Neuronal stem cell (in vitro differentiated cells): Measurements from ENCODE around the gene NECTIN2.
"Not testable (repeated sequence)": the region's sequence is repeated elsewhere in the genome, so short reads cannot be mapped to it uniquely, and the experiment has no call there.

ENCODE experiments used
- DNase-seq: peaks from one replicate; pipeline ENCODE4 v3.0.0-alpha.2; 2013; ENCODE audit warnings: low spot score
- H2AFZ ChIP-seq: one replicate; pipeline ENCODE4 v1.6.1; 2013; ENCODE audit warnings: mild to moderate bottlenecking, low read length, inconsistent platforms
- H2AK5ac ChIP-seq: 2 replicates; pipeline ENCODE4 v1.6.1; 2013; ENCODE audit warnings: low read depth, mild to moderate bottlenecking, inconsistent platforms, low read length, moderate library complexity, mixed read lengths
- H2BK120ac ChIP-seq: 2 replicates; pipeline ENCODE4 v1.6.1; 2013; ENCODE audit warnings: low read depth, mild to moderate bottlenecking, inconsistent platforms, low read length, moderate library complexity, mixed read lengths
- H2BK12ac ChIP-seq: one replicate; pipeline ENCODE4 v1.6.1; 2013; ENCODE audit warnings: low read length, inconsistent platforms
- H2BK15ac ChIP-seq: 2 replicates; pipeline ENCODE4 v1.6.1; 2013; ENCODE audit warnings: mild to moderate bottlenecking, low read length, inconsistent platforms, mixed read lengths
- H2BK5ac ChIP-seq: one replicate; pipeline ENCODE4 v1.6.1; 2013; ENCODE audit warnings: inconsistent platforms, mild to moderate bottlenecking, low read length, moderate library complexity
- H3K14ac ChIP-seq: one replicate; pipeline ENCODE4 v1.6.1; 2013; ENCODE audit warnings: low read length, inconsistent platforms
- H3K18ac ChIP-seq: 2 replicates; pipeline ENCODE4 v1.6.1; 2013; ENCODE audit warnings: low read length, inconsistent platforms
- H3K23ac ChIP-seq: 2 replicates; pipeline ENCODE4 v1.6.1; 2013; ENCODE audit warnings: low read depth, mild to moderate bottlenecking, mixed read lengths, low read length, inconsistent platforms; ENCODE audit not compliant: poor library complexity
- H3K27ac ChIP-seq: replicated peaks from 3 replicates; pipeline ENCODE4 v1.5.1; 2013; ENCODE audit warnings: low read length, inconsistent platforms
- H3K27me3 ChIP-seq, 3 experiments: 2 replicates each; pipeline ENCODE4 v1.6.1; 2013; ENCODE audit warnings: low read length in 3 of 3, mild to moderate bottlenecking in 2 of 3, inconsistent platforms in 1 of 3, low read depth in 1 of 3, mixed read lengths in 1 of 3, moderate library complexity in 1 of 3; ENCODE audit not compliant: control insufficient read depth in 3 of 3, insufficient read depth in 3 of 3
- H3K36me3 ChIP-seq, 2 donors: replicated peaks in 1 of 2; 2 replicates each; pipeline ENCODE4 v1.6.1; 2013; ENCODE audit warnings: low read length in 2 of 2; ENCODE audit not compliant: control insufficient read depth in 2 of 2, insufficient read depth in 2 of 2
- H3K4ac ChIP-seq: 2 replicates; pipeline ENCODE4 v1.6.1; 2013; ENCODE audit warnings: inconsistent platforms, mild to moderate bottlenecking, low read length, moderate library complexity
- H3K4me1 ChIP-seq, 2 donors: 1 replicate in 1 of 2; 2 replicates in 1 of 2; pipeline ENCODE4 v1.6.1; 2013; ENCODE audit warnings: low read length in 2 of 2, low read depth in 1 of 2; ENCODE audit not compliant: control insufficient read depth in 2 of 2, insufficient read depth in 1 of 2
- H3K4me2 ChIP-seq: one replicate; pipeline ENCODE4 v1.6.1; 2013; ENCODE audit warnings: mild to moderate bottlenecking, low read length, inconsistent platforms; ENCODE audit not compliant: insufficient read depth, poor library complexity, severe bottlenecking
- H3K4me3 ChIP-seq, 2 donors: 2 replicates each; pipeline ENCODE4 v1.5.1; 2013; ENCODE audit warnings: low read length in 2 of 2, mild to moderate bottlenecking in 2 of 2, inconsistent platforms in 1 of 2, moderate library complexity in 1 of 2
- H3K79me1 ChIP-seq: one replicate; pipeline ENCODE4 v1.6.1; 2013; ENCODE audit warnings: low read depth, mild to moderate bottlenecking, inconsistent platforms, low read length, moderate library complexity
- H3K9ac ChIP-seq: one replicate; pipeline ENCODE4 v1.6.1; 2013; ENCODE audit warnings: mild to moderate bottlenecking, low read depth, low read length, inconsistent platforms; ENCODE audit not compliant: poor library complexity
- H3K9me3 ChIP-seq, 2 donors: replicated peaks in 1 of 2; 2 replicates each; pipeline versions ENCODE3 to v1.6.1; 2013; ENCODE audit warnings: low read length in 2 of 2, mild to moderate bottlenecking in 2 of 2, inconsistent platforms in 1 of 2, low read depth in 1 of 2, mixed read lengths in 1 of 2, moderate library complexity in 1 of 2; ENCODE audit not compliant: control insufficient read depth in 2 of 2, insufficient read depth in 1 of 2
- H4K8ac ChIP-seq: one replicate; pipeline ENCODE4 v1.6.1; 2013; ENCODE audit warnings: low read depth, mild to moderate bottlenecking, inconsistent platforms, low read length, moderate library complexity
- H4K91ac ChIP-seq: one replicate; pipeline ENCODE4 v1.6.1; 2013; ENCODE audit warnings: low read length, low read depth, mild to moderate bottlenecking, inconsistent platforms; ENCODE audit not compliant: poor library complexity
- WGBS, 2 donors: extraction: QIAGEN DNeasy Blood & Tissue Kit; methylation state at CpG; one replicate each; pipeline ENCODE4 v1.1.7; 2013; ENCODE audit warnings: missing lambda C conversion rate in 2 of 2, mixed read lengths in 1 of 2; ENCODE audit not compliant: insufficient read length in 2 of 2, insufficient replicate concordance in 1 of 2; ENCODE audit errors: extremely low coverage in 2 of 2; 5-methylcytosine and 5-hydroxymethylcytosine counted together

NECTIN2 gene

DNA sequence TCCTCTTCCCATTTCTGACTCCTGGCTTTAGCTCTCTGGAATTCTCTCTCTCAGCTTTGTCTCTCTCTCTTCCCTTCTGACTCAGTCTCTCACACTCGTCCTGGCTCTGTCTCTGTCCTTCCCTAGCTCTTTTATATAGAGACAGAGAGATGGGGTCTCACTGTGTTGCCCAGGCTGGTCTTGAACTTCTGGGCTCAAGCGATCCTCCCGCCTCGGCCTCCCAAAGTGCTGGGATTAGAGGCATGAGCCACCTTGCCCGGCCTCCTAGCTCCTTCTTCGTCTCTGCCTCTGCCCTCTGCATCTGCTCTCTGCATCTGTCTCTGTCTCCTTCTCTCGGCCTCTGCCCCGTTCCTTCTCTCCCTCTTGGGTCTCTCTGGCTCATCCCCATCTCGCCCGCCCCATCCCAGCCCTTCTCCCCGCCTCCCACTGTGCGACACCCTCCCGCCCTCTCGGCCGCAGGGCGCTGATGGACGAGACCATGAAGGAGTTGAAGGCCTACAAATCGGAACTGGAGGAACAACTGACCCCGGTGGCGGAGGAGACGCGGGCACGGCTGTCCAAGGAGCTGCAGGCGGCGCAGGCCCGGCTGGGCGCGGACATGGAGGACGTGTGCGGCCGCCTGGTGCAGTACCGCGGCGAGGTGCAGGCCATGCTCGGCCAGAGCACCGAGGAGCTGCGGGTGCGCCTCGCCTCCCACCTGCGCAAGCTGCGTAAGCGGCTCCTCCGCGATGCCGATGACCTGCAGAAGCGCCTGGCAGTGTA is 62.2 kb downstream of the NECTIN2 start:
- Histone ChIP-seq H3K9me3 (no peaks in the 10 kb centered on the region), H3K23ac (peak overlapping the region; percentile 20), H2BK15ac (no peak overlapping the region), H2BK120ac (no peak overlapping the region), H3K18ac (no peak overlapping the region), H3K27me3 (peaks cover 0 to 2% (median 0%) of the 10 kb centered on the region in 3 experiments), H3K14ac (no peak overlapping the region), H3K4me3 (no peak overlapping the region), H4K91ac (no peak overlapping the region), H2AK5ac (no peak overlapping the region), H3K9ac (no peak overlapping the region), H4K8ac (no peak overlapping the region), H3K4me1 (peaks cover 10 to 21% of the 10 kb centered on the region in 2 donors), H3K27ac (no peak overlapping the region), H2BK12ac (peak overlapping the region; percentile 22), H2BK5ac (no peak overlapping the region), H3K4me2 (no peak overlapping the region), H3K36me3 (peaks cover 0 to 3% of the 10 kb centered on the region in 2 donors), H3K4ac (no peak overlapping the region), H3K79me1 (peaks cover 3% of the 10 kb centered on the region), H2AFZ (no peak overlapping the region)
- no peak for DNase-seq
- no CpG with 5 or more reads among the region's 46 CpGs for WGBS, 2 donors

DNA sequence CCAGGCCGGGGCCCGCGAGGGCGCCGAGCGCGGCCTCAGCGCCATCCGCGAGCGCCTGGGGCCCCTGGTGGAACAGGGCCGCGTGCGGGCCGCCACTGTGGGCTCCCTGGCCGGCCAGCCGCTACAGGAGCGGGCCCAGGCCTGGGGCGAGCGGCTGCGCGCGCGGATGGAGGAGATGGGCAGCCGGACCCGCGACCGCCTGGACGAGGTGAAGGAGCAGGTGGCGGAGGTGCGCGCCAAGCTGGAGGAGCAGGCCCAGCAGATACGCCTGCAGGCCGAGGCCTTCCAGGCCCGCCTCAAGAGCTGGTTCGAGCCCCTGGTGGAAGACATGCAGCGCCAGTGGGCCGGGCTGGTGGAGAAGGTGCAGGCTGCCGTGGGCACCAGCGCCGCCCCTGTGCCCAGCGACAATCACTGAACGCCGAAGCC is 62.8 kb downstream of the NECTIN2 start:
- no peak for DNase-seq
- H3K4ac ChIP-seq, result no peak overlapping the region
- H3K4me3 ChIP-seq, result no peak overlapping the region
- peaks cover 0 to 6% (median 0%) of the 10 kb centered on the region in 3 experiments for H3K27me3 ChIP-seq
- H4K91ac ChIP-seq, result no peak overlapping the region
- no peak overlapping the region for H3K4me2 ChIP-seq
- no peak overlapping the region for H2BK120ac ChIP-seq
- H3K27ac ChIP-seq, result no peak overlapping the region
- H3K18ac ChIP-seq, result no peak overlapping the region
- H3K9me3 ChIP-seq, result no peaks in the 10 kb centered on the region
- no CpG with 5 or more reads among the region's 44 CpGs for WGBS, 2 donors
- no peak overlapping the region for H2AFZ ChIP-seq
- H3K23ac ChIP-seq, result peak overlapping the region; percentile 34
- H2AK5ac ChIP-seq, result no peak overlapping the region
- no peak overlapping the region for H4K8ac ChIP-seq
- H2BK5ac ChIP-seq, result peak overlapping the region; percentile 66
- no peak overlapping the region for H2BK15ac ChIP-seq
- peaks cover 3% of the 10 kb centered on the region for H3K79me1 ChIP-seq
- H3K9ac ChIP-seq, result peak overlapping the region; percentile 44
- H2BK12ac ChIP-seq, result no peak overlapping the region
- H3K14ac ChIP-seq, result no peak overlapping the region
- H3K4me1 ChIP-seq, result peaks cover 10 to 19% of the 10 kb centered on the region in 2 donors
- H3K36me3 ChIP-seq, result peaks cover 0 to 3% of the 10 kb centered on the region in 2 donors

DNA sequence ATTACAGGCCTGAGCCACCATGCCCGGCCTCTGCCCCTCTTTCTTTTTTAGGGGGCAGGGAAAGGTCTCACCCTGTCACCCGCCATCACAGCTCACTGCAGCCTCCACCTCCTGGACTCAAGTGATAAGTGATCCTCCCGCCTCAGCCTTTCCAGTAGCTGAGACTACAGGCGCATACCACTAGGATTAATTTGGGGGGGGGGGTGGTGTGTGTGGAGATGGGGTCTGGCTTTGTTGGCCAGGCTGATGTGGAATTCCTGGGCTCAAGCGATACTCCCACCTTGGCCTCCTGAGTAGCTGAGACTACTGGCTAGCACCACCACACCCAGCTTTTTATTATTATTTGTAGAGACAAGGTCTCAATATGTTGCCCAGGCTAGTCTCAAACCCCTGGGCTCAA is 63.7 kb downstream of the NECTIN2 start:
- Histone ChIP-seq H2AFZ (no peak overlapping the region), H3K18ac (no peak overlapping the region), H3K4me3 (no peak overlapping the region), H3K36me3 (peaks cover 0 to 3% of the 10 kb centered on the region in 2 donors), H2BK5ac (no peak overlapping the region), H4K8ac (no peak overlapping the region), H4K91ac (no peak overlapping the region), H3K14ac (no peak overlapping the region), H3K4me2 (no peak overlapping the region), H3K4me1 (peaks cover 15 to 17% of the 10 kb centered on the region in 2 donors), H2AK5ac (no peak overlapping the region), H3K23ac (no peak overlapping the region), H2BK12ac (no peak overlapping the region), H3K9ac (no peak overlapping the region), H3K4ac (no peak overlapping the region), H3K27ac (no peak overlapping the region), H3K27me3 (peaks cover 0 to 11% (median 0%) of the 10 kb centered on the region in 3 experiments), H2BK120ac (no peak overlapping the region), H2BK15ac (no peak overlapping the region), H3K79me1 (peaks cover 3% of the 10 kb centered on the region), H3K9me3 (no peaks in the 10 kb centered on the region)
- no CpG with 5 or more reads among the region's 5 CpGs for WGBS, 2 donors
- no peak for DNase-seq

- H4K8ac ChIP-seq, H2AFZ ChIP-seq, H2BK15ac ChIP-seq, H3K27ac ChIP-seq, H3K18ac ChIP-seq, H3K4ac ChIP-seq, H3K23ac ChIP-seq, DNase-seq, H3K36me3 ChIP-seq, H3K14ac ChIP-seq, H2AK5ac ChIP-seq, H4K91ac ChIP-seq, H3K4me1 ChIP-seq, H3K9me3 ChIP-seq, H2BK5ac ChIP-seq, H3K79me1 ChIP-seq, H3K9ac ChIP-seq, H2BK12ac ChIP-seq, H2BK120ac ChIP-seq, H3K4me2 ChIP-seq, H3K4me3 ChIP-seq: not testable (repeated sequence)
- peaks cover 0 to 11% (median 0%) of the 10 kb centered on the region in 3 experiments for H3K27me3 ChIP-seq
- no CpG with 5 or more reads among the region's 6 CpGs for WGBS, 2 donors
These were observed 65.8 kb downstream of the NECTIN2 start for GRCh38 chr19:44911896-44912295.
